ENCODE measurements around the gene WDPCP.
"Not testable (repeated sequence)": the region's sequence is repeated elsewhere in the genome, so short reads cannot be mapped to it uniquely, and the experiment has no call there.

Gene WDPCP

DNA sequence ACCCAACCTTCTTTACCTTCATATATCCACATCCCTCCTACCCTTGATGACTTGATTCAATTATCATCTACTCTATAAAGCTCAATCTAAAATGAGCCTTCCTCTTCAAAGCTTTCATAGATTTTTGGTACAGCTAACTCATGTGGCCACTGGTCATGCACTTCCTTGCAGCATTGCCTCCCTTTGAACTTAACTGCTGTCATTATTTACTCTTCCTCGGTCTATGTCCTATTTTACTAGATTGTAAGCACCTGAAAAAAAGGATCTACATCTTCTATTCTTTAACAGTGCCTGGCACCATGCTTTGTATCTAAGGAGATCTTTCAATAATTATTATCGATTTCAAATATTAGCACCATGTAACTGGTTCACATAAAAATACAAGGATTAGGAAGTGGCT, 31.1 kb upstream of the WDPCP start:
- H3K27ac ChIP-seq: no peak overlapping the region
- TF ChIP-seq CTCF (IDR thresholded peaks at IDR 0.05) (no peak), ZFX (IDR thresholded peaks at IDR 0.05; ENCODE audit: borderline replicate concordance) (no peak)

- no peak overlapping the region for H3K27ac ChIP-seq
- TF ChIP-seq ZFX (IDR thresholded peaks at IDR 0.05; ENCODE audit: borderline replicate concordance) (no peak), CTCF (IDR thresholded peaks at IDR 0.05) (no peak)
These were observed 29.1 kb upstream of the WDPCP start for GRCh38 chr2:63617366-63617765.

GRCh38 chr2:63614983-63615945, 27.0 kb upstream of the WDPCP start:
- no peak overlapping the region for H3K27ac ChIP-seq

GRCh38 chr2:63614448-63614968, 26.2 kb upstream of the WDPCP start:
- TF ChIP-seq ZFX (IDR thresholded peaks at IDR 0.05; ENCODE audit: borderline replicate concordance) (no peak), CTCF (IDR thresholded peaks at IDR 0.05) (no peak)
- no peak overlapping the region for H3K27ac ChIP-seq

More at GRCh38 chr2:63614983-63615945, 27.0 kb upstream of the WDPCP start:
- no peak for TF ChIP-seq CTCF (IDR thresholded peaks at IDR 0.05)
- no peak for TF ChIP-seq ZFX (IDR thresholded peaks at IDR 0.05; ENCODE audit: borderline replicate concordance)

DNA sequence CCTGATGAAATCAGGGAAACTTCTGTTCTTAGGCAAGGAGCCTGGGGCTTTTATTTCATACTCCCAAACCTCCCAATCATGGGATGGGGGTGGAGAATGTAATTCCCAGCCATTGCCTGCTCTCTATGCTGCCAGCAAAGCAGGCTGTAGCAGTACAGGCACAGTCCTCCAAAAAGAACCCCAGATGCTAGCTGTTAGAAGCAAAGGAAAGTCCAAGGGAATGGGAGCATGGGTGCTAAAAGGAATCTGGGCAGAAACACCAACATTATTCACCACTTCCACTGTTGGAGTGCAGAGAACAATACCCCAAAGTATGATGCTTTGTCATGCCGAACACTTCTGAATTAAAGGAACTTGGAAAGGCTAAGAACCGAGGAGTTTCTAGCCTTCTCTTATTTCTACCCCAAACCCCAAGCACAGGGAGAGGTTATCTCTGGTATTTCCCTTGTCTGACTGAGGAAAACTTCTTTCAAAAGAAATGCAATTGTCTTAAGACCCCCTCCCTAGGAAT, 25.2 kb upstream of the WDPCP start:
- H3K27ac ChIP-seq: no peak overlapping the region

DNA sequence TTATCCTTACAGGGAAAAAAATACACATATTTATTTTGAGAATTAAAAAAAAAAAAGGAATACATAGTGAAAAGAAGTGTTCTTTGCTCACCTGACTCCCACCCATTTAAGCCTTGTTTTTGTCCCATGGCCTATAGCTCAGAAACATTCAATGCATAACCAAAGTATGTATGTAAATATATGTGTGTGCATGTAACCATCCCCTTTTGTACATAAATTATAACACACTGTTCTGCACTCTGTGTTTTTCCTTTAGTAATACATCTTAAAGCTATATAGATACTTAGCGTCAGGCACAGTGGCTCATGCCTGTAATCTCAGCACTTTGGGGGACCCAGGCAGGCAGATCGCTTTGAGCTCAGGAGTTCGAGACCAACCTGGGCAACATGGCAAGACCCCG, 22.2 kb upstream of the WDPCP start:
- no peak for TF ChIP-seq ZFX (IDR thresholded peaks at IDR 0.05; ENCODE audit: borderline replicate concordance)
- no peak for TF ChIP-seq CTCF (IDR thresholded peaks at IDR 0.05)
- H3K27ac ChIP-seq: no peak overlapping the region

More for the DNA sequence above, 25.2 kb upstream of the WDPCP start:
- TF ChIP-seq CTCF (IDR thresholded peaks at IDR 0.05): no peak
- no peak for TF ChIP-seq ZFX (IDR thresholded peaks at IDR 0.05; ENCODE audit: borderline replicate concordance)

DNA sequence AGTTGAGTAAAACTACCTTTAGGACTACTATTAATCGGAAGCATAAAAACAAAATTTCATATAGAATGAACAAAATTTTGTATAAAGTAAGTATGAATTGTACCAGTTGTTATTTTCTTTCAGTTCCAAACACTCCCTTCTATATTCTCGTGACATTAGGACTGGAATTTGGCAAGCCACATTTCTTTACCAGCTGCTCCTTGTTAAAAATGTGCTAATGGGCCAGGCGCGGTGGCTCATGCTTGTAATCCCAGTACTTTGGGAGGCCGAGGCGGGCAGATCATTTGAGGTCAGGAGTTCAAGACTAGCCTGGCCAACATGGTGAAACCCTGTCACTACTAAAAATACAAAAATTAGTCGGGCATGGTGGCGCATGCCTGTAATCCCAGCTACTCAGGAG, 20.6 kb upstream of the WDPCP start:
- H3K27ac ChIP-seq: not testable (repeated sequence)

Data from 22Rv1 (cell line).